Measurements from ENCODE around the gene PEX3.
A peak's percentile ranks its signal among the peaks of the same experiment; 100 is the strongest.

The PEX3 gene

GRCh38 chr6:143406673-143407072 lies 43.9 kb upstream of the PEX3 start:
- Histone ChIP-seq H3K79me1 (ENCODE audit: low read length) (no peaks in the 10 kb centered on the region), H3K18ac (ENCODE audit: low read length) (no peak overlapping the region), H2BK15ac (replicated peaks; ENCODE audit: low read depth) (no peak overlapping the region), H2AK5ac (ENCODE audit: low read length) (no peak overlapping the region), H3K27ac (ENCODE audit: low read depth, low read length) (no peak overlapping the region), H3K27me3 (ENCODE audit: insufficient read depth, low read length, poor library complexity) (no peaks in the 10 kb centered on the region), H2BK120ac (ENCODE audit: low read depth, low read length) (no peak overlapping the region), H3K9ac (ENCODE audit: low read length) (no peak overlapping the region), H3K79me2 (ENCODE audit: control insufficient read depth, insufficient read depth, low read length) (no peaks in the 10 kb centered on the region), H3K36me3 (ENCODE audit: control insufficient read depth, insufficient read depth, low read length) (no peaks in the 10 kb centered on the region), H4K8ac (ENCODE audit: low read depth, low read length) (no peak overlapping the region), H3K4me3 (ENCODE audit: low read length) (no peak overlapping the region), H4K5ac (ENCODE audit: low read length) (no peak overlapping the region), H3K4me2 (ENCODE audit: low read length) (no peak overlapping the region), H3K23ac (ENCODE audit: low read length) (no peak overlapping the region), H3K56ac (ENCODE audit: low read length) (no peak overlapping the region), H3K4me1 (ENCODE audit: control insufficient read depth, low read depth, low read length) (peaks cover under 1% of the 10 kb centered on the region), H2BK5ac (ENCODE audit: low read length) (no peak overlapping the region), H3K4ac (ENCODE audit: low read depth, low read length) (no peak overlapping the region)
- no CpG with 5 or more reads among the region's 3 CpGs for WGBS (ENCODE audit: extremely low coverage, insufficient coverage, low lambda C conversion rate)
- DNase-seq, result no peak

- DNase-seq, result no peak
- Histone ChIP-seq H3K4me3 (ENCODE audit: low read length) (no peak overlapping the region), H3K36me3 (ENCODE audit: control insufficient read depth, insufficient read depth, low read length) (no peaks in the 10 kb centered on the region), H3K9ac (ENCODE audit: low read length) (no peak overlapping the region), H3K4me2 (ENCODE audit: low read length) (no peak overlapping the region), H2BK5ac (ENCODE audit: low read length) (no peak overlapping the region), H3K4me1 (ENCODE audit: control insufficient read depth, low read depth, low read length) (no peaks in the 10 kb centered on the region), H3K27me3 (ENCODE audit: insufficient read depth, low read length, poor library complexity) (no peaks in the 10 kb centered on the region), H3K23ac (ENCODE audit: low read length) (no peak overlapping the region), H2AK5ac (ENCODE audit: low read length) (no peak overlapping the region), H4K8ac (ENCODE audit: low read depth, low read length) (no peak overlapping the region), H3K79me2 (ENCODE audit: control insufficient read depth, insufficient read depth, low read length) (no peaks in the 10 kb centered on the region), H2BK120ac (ENCODE audit: low read depth, low read length) (no peak overlapping the region), H3K56ac (ENCODE audit: low read length) (no peak overlapping the region), H2BK15ac (replicated peaks; ENCODE audit: low read depth) (no peak overlapping the region), H3K27ac (ENCODE audit: low read depth, low read length) (no peak overlapping the region), H3K4ac (ENCODE audit: low read depth, low read length) (no peak overlapping the region), H3K18ac (ENCODE audit: low read length) (no peak overlapping the region), H4K5ac (ENCODE audit: low read length) (no peak overlapping the region), H3K79me1 (ENCODE audit: low read length) (no peaks in the 10 kb centered on the region)
These were observed 42.3 kb upstream of the PEX3 start for GRCh38 chr6:143408151-143408786.

GRCh38 chr6:143408787-143409162 lies 41.8 kb upstream of the PEX3 start:
- no peak overlapping the region for H4K8ac ChIP-seq (ENCODE audit: low read depth, low read length)
- H2AK5ac ChIP-seq (ENCODE audit: low read length), result no peak overlapping the region
- no peak overlapping the region for H3K9ac ChIP-seq (ENCODE audit: low read length)
- no peak overlapping the region for H3K56ac ChIP-seq (ENCODE audit: low read length)
- H3K23ac ChIP-seq (ENCODE audit: low read length), result no peak overlapping the region
- H3K79me1 ChIP-seq (ENCODE audit: low read length), result no peaks in the 10 kb centered on the region
- no peaks in the 10 kb centered on the region for H3K79me2 ChIP-seq (ENCODE audit: control insufficient read depth, insufficient read depth, low read length)
- no peak overlapping the region for H2BK120ac ChIP-seq (ENCODE audit: low read depth, low read length)
- no peaks in the 10 kb centered on the region for H3K36me3 ChIP-seq (ENCODE audit: control insufficient read depth, insufficient read depth, low read length)
- no peaks in the 10 kb centered on the region for H3K27me3 ChIP-seq (ENCODE audit: insufficient read depth, low read length, poor library complexity)
- no peak overlapping the region for H3K4ac ChIP-seq (ENCODE audit: low read depth, low read length)
- no peak overlapping the region for H3K18ac ChIP-seq (ENCODE audit: low read length)
- no peak for DNase-seq
- no peak overlapping the region for H2BK15ac ChIP-seq (replicated peaks; ENCODE audit: low read depth)
- no peak overlapping the region for H3K27ac ChIP-seq (ENCODE audit: low read depth, low read length)
- no peaks in the 10 kb centered on the region for H3K4me1 ChIP-seq (ENCODE audit: control insufficient read depth, low read depth, low read length)
- H3K4me2 ChIP-seq (ENCODE audit: low read length), result no peak overlapping the region
- no peak overlapping the region for H2BK5ac ChIP-seq (ENCODE audit: low read length)
- H3K4me3 ChIP-seq (ENCODE audit: low read length), result no peak overlapping the region
- no peak overlapping the region for H4K5ac ChIP-seq (ENCODE audit: low read length)

GRCh38 chr6:143410859-143411270 lies 39.7 kb upstream of the PEX3 start:
- Histone ChIP-seq H3K9ac (ENCODE audit: low read length) (no peak overlapping the region), H3K4ac (ENCODE audit: low read depth, low read length) (no peak overlapping the region)
- DNase-seq, result peak; percentile 28

GRCh38 chr6:143414769-143415168 lies 35.8 kb upstream of the PEX3 start:
- no peak for DNase-seq
- H3K27me3 ChIP-seq (ENCODE audit: insufficient read depth, low read length, poor library complexity), result peaks cover 2% of the 10 kb centered on the region
- WGBS (ENCODE audit: extremely low coverage, insufficient coverage, low lambda C conversion rate), result no CpG with 5 or more reads among the region's 3 CpGs
- H3K4me3 ChIP-seq (ENCODE audit: low read length), result no peak overlapping the region
- no peak overlapping the region for H3K56ac ChIP-seq (ENCODE audit: low read length)
- H3K23ac ChIP-seq (ENCODE audit: low read length), result no peak overlapping the region
- no peaks in the 10 kb centered on the region for H3K4me1 ChIP-seq (ENCODE audit: control insufficient read depth, low read depth, low read length)
- no peaks in the 10 kb centered on the region for H3K79me2 ChIP-seq (ENCODE audit: control insufficient read depth, insufficient read depth, low read length)
- no peak overlapping the region for H2BK5ac ChIP-seq (ENCODE audit: low read length)
- H3K27ac ChIP-seq (ENCODE audit: low read depth, low read length), result no peak overlapping the region
- no peak overlapping the region for H3K18ac ChIP-seq (ENCODE audit: low read length)
- H2AK5ac ChIP-seq (ENCODE audit: low read length), result no peak overlapping the region
- H4K8ac ChIP-seq (ENCODE audit: low read depth, low read length), result no peak overlapping the region
- no peaks in the 10 kb centered on the region for H3K79me1 ChIP-seq (ENCODE audit: low read length)
- H2BK120ac ChIP-seq (ENCODE audit: low read depth, low read length), result no peak overlapping the region
- no peak overlapping the region for H3K4me2 ChIP-seq (ENCODE audit: low read length)
- H2BK15ac ChIP-seq (replicated peaks; ENCODE audit: low read depth), result no peak overlapping the region
- H3K36me3 ChIP-seq (ENCODE audit: control insufficient read depth, insufficient read depth, low read length), result no peaks in the 10 kb centered on the region
- no peak overlapping the region for H4K5ac ChIP-seq (ENCODE audit: low read length)
- no peak overlapping the region for H3K9ac ChIP-seq (ENCODE audit: low read length)
- no peak overlapping the region for H3K4ac ChIP-seq (ENCODE audit: low read depth, low read length)

More at GRCh38 chr6:143410859-143411270, 39.7 kb upstream of the PEX3 start:
- no peaks in the 10 kb centered on the region for H3K79me2 ChIP-seq (ENCODE audit: control insufficient read depth, insufficient read depth, low read length)
- no peak overlapping the region for H3K4me3 ChIP-seq (ENCODE audit: low read length)
- no CpG with 5 or more reads among the region's 1 CpG for WGBS (ENCODE audit: extremely low coverage, insufficient coverage, low lambda C conversion rate)
- no peak overlapping the region for H2AK5ac ChIP-seq (ENCODE audit: low read length)
- no peak overlapping the region for H3K56ac ChIP-seq (ENCODE audit: low read length)
- H3K36me3 ChIP-seq (ENCODE audit: control insufficient read depth, insufficient read depth, low read length), result no peaks in the 10 kb centered on the region
- no peaks in the 10 kb centered on the region for H3K27me3 ChIP-seq (ENCODE audit: insufficient read depth, low read length, poor library complexity)
- no peak overlapping the region for H3K23ac ChIP-seq (ENCODE audit: low read length)
- H3K27ac ChIP-seq (ENCODE audit: low read depth, low read length), result no peak overlapping the region
- no peak overlapping the region for H2BK5ac ChIP-seq (ENCODE audit: low read length)
- no peak overlapping the region for H2BK120ac ChIP-seq (ENCODE audit: low read depth, low read length)
- no peak overlapping the region for H4K8ac ChIP-seq (ENCODE audit: low read depth, low read length)
- no peak overlapping the region for H3K4me2 ChIP-seq (ENCODE audit: low read length)
- no peak overlapping the region for H4K5ac ChIP-seq (ENCODE audit: low read length)
- no peaks in the 10 kb centered on the region for H3K4me1 ChIP-seq (ENCODE audit: control insufficient read depth, low read depth, low read length)
- H3K79me1 ChIP-seq (ENCODE audit: low read length), result no peaks in the 10 kb centered on the region
- H2BK15ac ChIP-seq (replicated peaks; ENCODE audit: low read depth), result no peak overlapping the region
- H3K18ac ChIP-seq (ENCODE audit: low read length), result no peak overlapping the region

- Histone ChIP-seq H4K5ac (ENCODE audit: low read length) (no peak overlapping the region), H2BK5ac (ENCODE audit: low read length) (no peak overlapping the region), H3K4me1 (ENCODE audit: control insufficient read depth, low read depth, low read length) (no peaks in the 10 kb centered on the region), H3K23ac (ENCODE audit: low read length) (no peak overlapping the region), H2BK15ac (replicated peaks; ENCODE audit: low read depth) (no peak overlapping the region), H3K56ac (ENCODE audit: low read length) (no peak overlapping the region), H3K18ac (ENCODE audit: low read length) (no peak overlapping the region), H3K9ac (ENCODE audit: low read length) (no peak overlapping the region), H3K4ac (ENCODE audit: low read depth, low read length) (no peak overlapping the region), H3K79me1 (ENCODE audit: low read length) (no peaks in the 10 kb centered on the region), H3K4me3 (ENCODE audit: low read length) (no peak overlapping the region), H2BK120ac (ENCODE audit: low read depth, low read length) (no peak overlapping the region), H3K79me2 (ENCODE audit: control insufficient read depth, insufficient read depth, low read length) (no peaks in the 10 kb centered on the region), H3K36me3 (ENCODE audit: control insufficient read depth, insufficient read depth, low read length) (no peaks in the 10 kb centered on the region), H2AK5ac (ENCODE audit: low read length) (no peak overlapping the region), H3K27ac (ENCODE audit: low read depth, low read length) (no peak overlapping the region), H4K8ac (ENCODE audit: low read depth, low read length) (no peak overlapping the region), H3K27me3 (ENCODE audit: insufficient read depth, low read length, poor library complexity) (peaks cover 2% of the 10 kb centered on the region), H3K4me2 (ENCODE audit: low read length) (no peak overlapping the region)
- 100% methylated on average over 1 of the region's 6 CpGs for WGBS (ENCODE audit: extremely low coverage, insufficient coverage, low lambda C conversion rate)
- no peak for DNase-seq
These were observed 31.1 kb upstream of the PEX3 start for GRCh38 chr6:143419526-143419925.

Data from mesendoderm (in vitro differentiated cells).